ENCODE data around the gene ANKRD44.

The ANKRD44 gene

GRCh38 chr2:197059477-197059876 is 251.1 kb downstream of the ANKRD44 start:
- H3K4ac ChIP-seq (ENCODE audit: low read depth, low read length), result no peak overlapping the region
- no peaks in the 10 kb centered on the region for H3K36me3 ChIP-seq (ENCODE audit: control insufficient read depth in 1 of 2, insufficient read depth in 2 of 2, low read length in 2 of 2)

GRCh38 chr2:197058777-197059300 is 251.7 kb downstream of the ANKRD44 start:
- Histone ChIP-seq H3K79me1 (ENCODE audit: low read length) (no peaks in the 10 kb centered on the region), H3K18ac (ENCODE audit: low read length) (no peak overlapping the region), H2BK5ac (ENCODE audit: low read depth, low read length, poor library complexity) (no peak overlapping the region), H3K4me2 (ENCODE audit: low read length) (no peak overlapping the region), H2AFZ (ENCODE audit: insufficient read depth, low read length, poor library complexity) (no peak overlapping the region), H3K27ac (ENCODE audit: low read depth, low read length) (no peak overlapping the region), H2BK120ac (ENCODE audit: insufficient read depth, low read length, poor library complexity) (no peak overlapping the region), H2BK12ac (ENCODE audit: low read length) (no peak overlapping the region), H3K14ac (ENCODE audit: low read length) (no peak overlapping the region), H4K91ac (ENCODE audit: low read depth, low read length) (no peak overlapping the region), H3K23ac (ENCODE audit: low read length) (no peak overlapping the region), H3K4me3 (ENCODE audit: low read depth, low read length) (no peak overlapping the region), H4K8ac (ENCODE audit: low read depth, low read length) (no peak overlapping the region), H3K4ac (ENCODE audit: low read depth, low read length) (no peak overlapping the region), H3K9me3 (ENCODE audit: insufficient read depth, low read depth, low read length) (peaks cover 1% of the 10 kb centered on the region), H2AK5ac (ENCODE audit: low read length) (no peak overlapping the region), H3K9ac (ENCODE audit: low read length) (no peak overlapping the region), H3K4me1 (ENCODE audit: control insufficient read depth in 1 of 2, insufficient read depth in 2 of 2, low read length in 2 of 2) (no peaks in the 10 kb centered on the region), H3K79me2 (ENCODE audit: control insufficient read depth, insufficient read depth, low read length, poor library complexity) (no peaks in the 10 kb centered on the region), H4K12ac (ENCODE audit: low read depth, low read length) (no peak overlapping the region), H3K36me3 (ENCODE audit: control insufficient read depth in 1 of 2, insufficient read depth in 2 of 2, low read length in 2 of 2) (no peaks in the 10 kb centered on the region), H3K27me3 (ENCODE audit: insufficient read depth, low read length) (no peaks in the 10 kb centered on the region)
- WGBS (ENCODE audit: extremely low coverage, insufficient coverage, insufficient read length), result no CpG with 5 or more reads among the region's 1 CpG
- no peak for DNase-seq

More at GRCh38 chr2:197059477-197059876, 251.1 kb downstream of the ANKRD44 start:
- no peak overlapping the region for H2AK5ac ChIP-seq (ENCODE audit: low read length)
- no peak for DNase-seq
- H3K4me1 ChIP-seq (ENCODE audit: control insufficient read depth in 1 of 2, insufficient read depth in 2 of 2, low read length in 2 of 2), result no peaks in the 10 kb centered on the region
- H3K9ac ChIP-seq (ENCODE audit: low read length), result no peak overlapping the region
- no peak overlapping the region for H4K12ac ChIP-seq (ENCODE audit: low read depth, low read length)
- H2AFZ ChIP-seq (ENCODE audit: insufficient read depth, low read length, poor library complexity), result no peak overlapping the region
- no peak overlapping the region for H3K27ac ChIP-seq (ENCODE audit: low read depth, low read length)
- H3K4me2 ChIP-seq (ENCODE audit: low read length), result no peak overlapping the region
- peaks cover 1% of the 10 kb centered on the region for H3K9me3 ChIP-seq (ENCODE audit: insufficient read depth, low read depth, low read length)
- no peak overlapping the region for H3K23ac ChIP-seq (ENCODE audit: low read length)
- H3K79me2 ChIP-seq (ENCODE audit: control insufficient read depth, insufficient read depth, low read length, poor library complexity), result no peaks in the 10 kb centered on the region
- no peak overlapping the region for H3K14ac ChIP-seq (ENCODE audit: low read length)
- no peak overlapping the region for H3K18ac ChIP-seq (ENCODE audit: low read length)
- no peak overlapping the region for H3K4me3 ChIP-seq (ENCODE audit: low read depth, low read length)
- no peaks in the 10 kb centered on the region for H3K79me1 ChIP-seq (ENCODE audit: low read length)
- no peak overlapping the region for H4K8ac ChIP-seq (ENCODE audit: low read depth, low read length)
- no peak overlapping the region for H2BK120ac ChIP-seq (ENCODE audit: insufficient read depth, low read length, poor library complexity)
- H2BK12ac ChIP-seq (ENCODE audit: low read length), result no peak overlapping the region
- no peak overlapping the region for H4K91ac ChIP-seq (ENCODE audit: low read depth, low read length)
- no peak overlapping the region for H2BK5ac ChIP-seq (ENCODE audit: low read depth, low read length, poor library complexity)
- WGBS (ENCODE audit: extremely low coverage, insufficient coverage, insufficient read length), result no CpG with 5 or more reads among the region's 1 CpG
- H3K27me3 ChIP-seq (ENCODE audit: insufficient read depth, low read length), result no peaks in the 10 kb centered on the region

GRCh38 chr2:197057959-197058358 is 252.6 kb downstream of the ANKRD44 start:
- H3K4ac ChIP-seq (ENCODE audit: low read depth, low read length), result no peak overlapping the region
- whole genome bisulfite sequencing (ENCODE audit: extremely low coverage, insufficient coverage, insufficient read length), result no CpG with 5 or more reads among the region's 2 CpGs
- H3K27me3 ChIP-seq (ENCODE audit: insufficient read depth, low read length), result no peaks in the 10 kb centered on the region
- peaks cover 1% of the 10 kb centered on the region for H3K9me3 ChIP-seq (ENCODE audit: insufficient read depth, low read depth, low read length)
- H3K4me1 ChIP-seq (ENCODE audit: control insufficient read depth in 1 of 2, insufficient read depth in 2 of 2, low read length in 2 of 2), result no peaks in the 10 kb centered on the region
- H4K8ac ChIP-seq (ENCODE audit: low read depth, low read length), result no peak overlapping the region
- H3K27ac ChIP-seq (ENCODE audit: low read depth, low read length), result no peak overlapping the region
- H3K4me3 ChIP-seq (ENCODE audit: low read depth, low read length), result no peak overlapping the region
- no peaks in the 10 kb centered on the region for H3K79me1 ChIP-seq (ENCODE audit: low read length)
- no peak overlapping the region for H3K9ac ChIP-seq (ENCODE audit: low read length)
- no peak overlapping the region for H4K91ac ChIP-seq (ENCODE audit: low read depth, low read length)
- H2BK5ac ChIP-seq (ENCODE audit: low read depth, low read length, poor library complexity), result no peak overlapping the region
- H3K4me2 ChIP-seq (ENCODE audit: low read length), result no peak overlapping the region
- H2BK120ac ChIP-seq (ENCODE audit: insufficient read depth, low read length, poor library complexity), result no peak overlapping the region
- H3K23ac ChIP-seq (ENCODE audit: low read length), result no peak overlapping the region
- H3K14ac ChIP-seq (ENCODE audit: low read length), result no peak overlapping the region
- no peak overlapping the region for H3K18ac ChIP-seq (ENCODE audit: low read length)
- H2AK5ac ChIP-seq (ENCODE audit: low read length), result no peak overlapping the region
- H3K79me2 ChIP-seq (ENCODE audit: control insufficient read depth, insufficient read depth, low read length, poor library complexity), result no peaks in the 10 kb centered on the region
- no peaks in the 10 kb centered on the region for H3K36me3 ChIP-seq (ENCODE audit: control insufficient read depth in 1 of 2, insufficient read depth in 2 of 2, low read length in 2 of 2)
- DNase-seq, result no peak
- H4K12ac ChIP-seq (ENCODE audit: low read depth, low read length), result no peak overlapping the region
- no peak overlapping the region for H2BK12ac ChIP-seq (ENCODE audit: low read length)
- H2AFZ ChIP-seq (ENCODE audit: insufficient read depth, low read length, poor library complexity), result no peak overlapping the region

GRCh38 chr2:197055045-197055444 is 255.5 kb downstream of the ANKRD44 start:
- no peak overlapping the region for H4K8ac ChIP-seq (ENCODE audit: low read depth, low read length)
- H3K9me3 ChIP-seq (ENCODE audit: insufficient read depth, low read depth, low read length), result peaks cover 1% of the 10 kb centered on the region
- no peaks in the 10 kb centered on the region for H3K79me2 ChIP-seq (ENCODE audit: control insufficient read depth, insufficient read depth, low read length, poor library complexity)
- no peak for DNase-seq
- H2AFZ ChIP-seq (ENCODE audit: insufficient read depth, low read length, poor library complexity), result no peak overlapping the region
- no peaks in the 10 kb centered on the region for H3K4me1 ChIP-seq (ENCODE audit: control insufficient read depth in 1 of 2, insufficient read depth in 2 of 2, low read length in 2 of 2)
- no peak overlapping the region for H2BK120ac ChIP-seq (ENCODE audit: insufficient read depth, low read length, poor library complexity)
- no peak overlapping the region for H3K27ac ChIP-seq (ENCODE audit: low read depth, low read length)
- H3K14ac ChIP-seq (ENCODE audit: low read length), result no peak overlapping the region
- no peaks in the 10 kb centered on the region for H3K36me3 ChIP-seq (ENCODE audit: control insufficient read depth in 1 of 2, insufficient read depth in 2 of 2, low read length in 2 of 2)
- no peak overlapping the region for H3K4ac ChIP-seq (ENCODE audit: low read depth, low read length)
- no peak overlapping the region for H2AK5ac ChIP-seq (ENCODE audit: low read length)
- H3K23ac ChIP-seq (ENCODE audit: low read length), result no peak overlapping the region
- H3K27me3 ChIP-seq (ENCODE audit: insufficient read depth, low read length), result no peaks in the 10 kb centered on the region
- H2BK5ac ChIP-seq (ENCODE audit: low read depth, low read length, poor library complexity), result no peak overlapping the region
- H4K91ac ChIP-seq (ENCODE audit: low read depth, low read length), result no peak overlapping the region
- no peak overlapping the region for H2BK12ac ChIP-seq (ENCODE audit: low read length)
- no peak overlapping the region for H3K18ac ChIP-seq (ENCODE audit: low read length)
- H4K12ac ChIP-seq (ENCODE audit: low read depth, low read length), result no peak overlapping the region
- no peak overlapping the region for H3K4me2 ChIP-seq (ENCODE audit: low read length)
- H3K4me3 ChIP-seq (ENCODE audit: low read depth, low read length), result no peak overlapping the region
- H3K9ac ChIP-seq (ENCODE audit: low read length), result no peak overlapping the region
- H3K79me1 ChIP-seq (ENCODE audit: low read length), result no peaks in the 10 kb centered on the region

All from trophoblast cell (in vitro differentiated cells and primary cell).